ENCODE data around the gene RHPN2.
"Not testable (repeated sequence)": the region's sequence is repeated elsewhere in the genome, so short reads cannot be mapped to it uniquely, and the experiment has no call there.

Gene RHPN2

DNA sequence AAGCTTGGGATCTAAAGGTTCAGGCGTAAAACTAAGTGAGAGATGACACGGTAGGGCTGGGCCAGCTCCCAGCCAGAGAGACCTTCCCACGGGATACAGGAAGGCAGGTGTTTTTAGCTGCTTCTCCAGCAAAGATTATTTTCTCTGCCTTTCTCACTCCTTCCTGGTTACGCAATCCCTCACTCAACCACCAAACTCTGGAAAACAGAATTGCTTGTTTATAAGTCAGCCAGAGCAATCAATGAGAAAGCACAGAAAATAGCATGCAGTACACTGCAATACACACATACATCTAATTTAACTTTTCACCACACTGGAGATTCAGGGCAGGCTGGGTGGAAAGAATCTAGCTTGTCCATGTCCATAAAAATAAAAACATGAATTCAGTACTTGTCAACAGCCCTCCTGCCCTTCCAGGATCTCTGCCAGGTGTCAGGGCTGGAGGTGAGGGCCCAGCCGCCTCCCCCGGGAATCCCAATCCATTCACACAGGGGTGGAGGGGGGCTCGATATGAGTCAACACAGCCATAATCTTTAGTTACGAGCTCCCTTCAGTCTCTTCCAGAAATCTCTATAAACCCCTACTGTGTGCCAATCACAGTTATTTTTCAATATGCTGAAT is 12.2 kb downstream of the RHPN2 start:
- no peaks in the 10 kb centered on the region for H3K4me1 Mint-ChIP-seq
- no peak overlapping the region for H3K27ac Mint-ChIP-seq
- ATAC-seq (replicated peaks): no peak
- peaks cover 0 to 7% of the 10 kb centered on the region in 2 donors for H3K27me3 Mint-ChIP-seq
- no peak overlapping the region for H3K4me3 Mint-ChIP-seq
- DNase-seq: no peak
- H3K36me3 Mint-ChIP-seq: peaks cover 0 to 5% of the 10 kb centered on the region in 2 donors
- H3K9me3 Mint-ChIP-seq: no peaks in the 10 kb centered on the region

DNA sequence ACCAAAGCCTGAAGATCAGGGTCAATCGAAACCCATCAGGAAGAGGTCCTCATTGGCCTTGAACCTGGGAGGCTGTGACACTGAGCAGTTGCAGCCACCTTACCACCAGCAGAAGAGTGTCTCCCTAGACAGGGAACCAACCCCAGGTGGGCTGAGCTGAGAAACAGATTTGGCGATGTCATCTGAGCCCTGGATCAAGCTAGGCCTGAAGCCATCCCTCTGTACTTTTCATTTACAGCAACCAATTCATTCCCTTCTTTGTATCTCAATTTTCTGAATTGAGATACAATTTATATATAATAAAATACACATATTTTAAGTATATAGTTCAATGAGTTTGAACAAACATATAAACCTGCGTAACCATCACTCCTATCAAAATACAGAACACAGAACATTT is 14.6 kb downstream of the RHPN2 start:
- H3K9me3 Mint-ChIP-seq: no peaks in the 10 kb centered on the region
- DNase-seq (no peak), ATAC-seq (replicated peaks) (no peak)
- H3K4me1 Mint-ChIP-seq: no peaks in the 10 kb centered on the region
- H3K27ac Mint-ChIP-seq: no peak overlapping the region
- no peak overlapping the region for H3K4me3 Mint-ChIP-seq
- H3K36me3 Mint-ChIP-seq: peaks cover 0 to 5% of the 10 kb centered on the region in 2 donors
- peaks cover 0 to 7% of the 10 kb centered on the region in 2 donors for H3K27me3 Mint-ChIP-seq

DNA sequence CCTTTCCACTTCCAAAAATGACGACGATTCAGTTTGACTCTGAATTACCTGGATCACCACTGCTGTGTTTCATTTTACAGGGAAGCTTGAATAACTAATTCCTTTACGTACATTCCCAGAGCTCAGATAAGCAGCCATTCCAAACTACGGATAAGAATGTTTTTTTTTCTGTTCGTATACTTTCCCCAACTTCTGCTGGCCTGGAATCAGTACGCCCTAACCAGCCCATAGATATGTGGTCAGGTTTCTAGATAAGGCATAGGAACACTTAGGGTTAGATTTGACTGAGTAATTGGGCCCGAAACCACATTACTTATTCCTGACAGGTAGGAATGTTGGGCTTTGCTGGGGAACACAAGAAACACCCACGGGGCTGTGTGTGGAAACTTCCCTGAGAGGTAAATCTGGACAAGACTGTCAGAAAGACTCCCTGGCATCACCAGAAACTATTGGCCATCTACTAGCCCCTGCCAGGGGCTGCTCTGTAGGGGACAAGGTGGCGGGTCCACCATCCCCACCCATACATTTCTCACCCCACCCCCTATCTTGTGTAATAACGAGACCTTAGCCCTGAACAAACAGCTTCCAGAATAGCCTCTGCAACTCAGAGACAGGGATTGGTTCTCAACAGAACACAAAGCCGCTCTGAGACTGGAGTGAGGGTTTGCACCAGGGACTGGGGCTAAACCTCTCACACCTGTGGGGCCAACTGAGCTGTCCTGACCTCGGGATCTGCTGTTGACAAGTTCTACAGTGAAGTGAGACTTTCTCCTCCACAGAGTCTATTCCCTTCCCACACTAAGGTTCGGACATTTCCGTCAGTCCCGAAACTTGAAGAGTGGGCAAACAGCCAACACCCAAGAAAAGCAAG is 15.6 kb downstream of the RHPN2 start:
- Mint-ChIP-seq H3K36me3 (peaks cover 0 to 5% of the 10 kb centered on the region in 2 donors), H3K27me3 (peaks cover 0 to 7% of the 10 kb centered on the region in 2 donors), H3K27ac (no peak overlapping the region), H3K4me3 (no peak overlapping the region), H3K9me3 (no peaks in the 10 kb centered on the region), H3K4me1 (no peaks in the 10 kb centered on the region)
- ATAC-seq (replicated peaks) (no peak), DNase-seq (no peak)

DNA sequence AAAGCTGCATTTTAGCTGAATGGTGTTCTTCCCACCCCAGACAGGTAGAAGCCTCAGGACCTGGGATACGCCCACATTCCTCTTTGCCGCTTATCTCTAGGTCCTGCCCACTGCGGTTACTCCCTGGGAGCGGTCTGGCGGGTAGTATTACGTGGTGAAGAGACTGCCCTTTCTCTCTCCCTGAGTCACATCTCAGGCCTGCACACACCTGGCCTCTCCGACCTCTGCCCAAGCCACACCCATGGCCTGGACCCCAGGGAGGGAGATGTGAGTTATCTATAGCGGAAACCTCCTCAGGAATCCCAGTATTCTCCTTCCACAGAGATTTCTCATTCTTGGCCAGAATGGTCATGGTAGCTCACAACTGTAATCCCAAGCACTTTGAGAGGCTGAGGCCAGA is 17.3 kb downstream of the RHPN2 start:
- no peak for DNase-seq
- Mint-ChIP-seq H3K9me3 (no peaks in the 10 kb centered on the region), H3K36me3 (peaks cover 0 to 5% of the 10 kb centered on the region in 2 donors), H3K4me1 (no peaks in the 10 kb centered on the region), H3K4me3 (no peak overlapping the region), H3K27ac (no peak overlapping the region), H3K27me3 (peaks cover 0 to 7% of the 10 kb centered on the region in 2 donors)
- no peak for ATAC-seq (replicated peaks)

DNA sequence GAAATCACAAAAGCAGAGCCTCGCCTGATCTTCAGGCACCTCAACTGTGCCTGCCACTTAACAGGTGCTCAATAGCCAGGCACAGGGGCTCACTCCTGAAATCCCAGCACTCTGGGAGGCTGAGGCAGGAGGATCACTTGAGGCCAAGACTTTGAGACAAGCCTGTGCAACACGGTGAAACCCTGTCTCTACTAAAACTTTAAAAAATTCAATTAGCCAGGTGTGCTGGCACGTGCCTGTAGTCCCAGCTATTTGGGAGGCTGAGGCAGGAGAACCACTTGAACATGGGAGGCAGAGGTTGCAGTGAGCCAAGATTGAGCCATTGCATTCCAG is 22.9 kb downstream of the RHPN2 start:
- ATAC-seq (replicated peaks); H3K9me3 Mint-ChIP-seq; DNase-seq; H3K27ac Mint-ChIP-seq; H3K4me3 Mint-ChIP-seq: not testable (repeated sequence)
- Mint-ChIP-seq H3K27me3 (peaks cover 5 to 27% of the 10 kb centered on the region in 2 donors), H3K36me3 (peaks cover 2 to 13% of the 10 kb centered on the region in 2 donors), H3K4me1 (peaks cover 9 to 11% of the 10 kb centered on the region in 2 donors)

DNA sequence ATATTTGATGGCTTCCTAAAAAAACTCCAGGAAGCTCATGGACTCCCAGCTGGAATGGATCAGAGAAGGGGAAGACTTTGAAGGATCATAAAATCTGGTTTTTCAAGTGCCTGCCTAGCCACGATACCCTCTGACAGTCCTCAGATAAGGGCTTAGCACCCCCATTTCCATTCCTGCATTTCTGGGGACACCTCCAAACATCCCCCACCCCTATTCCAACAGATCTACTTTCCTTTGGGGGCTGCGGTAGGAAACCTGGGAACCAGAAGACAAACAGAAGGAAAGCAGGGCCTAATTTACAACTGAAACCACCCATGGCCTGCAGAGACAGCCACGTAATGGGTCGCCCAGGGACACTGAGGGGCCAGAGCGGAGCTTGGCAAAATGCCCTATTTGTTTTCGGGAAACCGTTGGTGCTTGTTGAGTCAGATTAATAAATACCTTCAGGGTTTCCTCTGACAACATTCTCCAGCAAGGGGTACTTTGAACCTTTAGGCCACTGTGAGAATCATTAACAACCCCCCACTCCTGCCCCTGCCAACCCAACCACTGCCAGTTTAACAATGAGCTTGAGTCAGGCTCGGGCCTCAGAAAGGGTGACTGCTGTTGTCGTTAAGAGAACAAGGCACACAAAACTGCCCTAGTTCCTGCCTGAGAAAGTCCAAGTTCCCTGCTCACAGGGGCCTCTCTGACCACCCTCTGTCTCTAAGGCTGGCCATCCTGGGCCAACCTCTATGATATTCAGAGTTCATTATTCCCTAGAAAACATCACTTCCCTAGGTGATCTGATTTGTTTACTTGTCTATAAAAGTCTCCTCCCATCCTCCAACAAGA is 23.5 kb downstream of the RHPN2 start:
- H3K9me3 Mint-ChIP-seq: no peaks in the 10 kb centered on the region
- H3K27ac Mint-ChIP-seq: no peak overlapping the region
- H3K4me1 Mint-ChIP-seq: peaks cover 9 to 11% of the 10 kb centered on the region in 2 donors
- H3K4me3 Mint-ChIP-seq: no peak overlapping the region
- peaks cover 5 to 27% of the 10 kb centered on the region in 2 donors for H3K27me3 Mint-ChIP-seq
- peaks cover 2 to 13% of the 10 kb centered on the region in 2 donors for H3K36me3 Mint-ChIP-seq
- DNase-seq (no peak), ATAC-seq (replicated peaks) (no peak)

DNA sequence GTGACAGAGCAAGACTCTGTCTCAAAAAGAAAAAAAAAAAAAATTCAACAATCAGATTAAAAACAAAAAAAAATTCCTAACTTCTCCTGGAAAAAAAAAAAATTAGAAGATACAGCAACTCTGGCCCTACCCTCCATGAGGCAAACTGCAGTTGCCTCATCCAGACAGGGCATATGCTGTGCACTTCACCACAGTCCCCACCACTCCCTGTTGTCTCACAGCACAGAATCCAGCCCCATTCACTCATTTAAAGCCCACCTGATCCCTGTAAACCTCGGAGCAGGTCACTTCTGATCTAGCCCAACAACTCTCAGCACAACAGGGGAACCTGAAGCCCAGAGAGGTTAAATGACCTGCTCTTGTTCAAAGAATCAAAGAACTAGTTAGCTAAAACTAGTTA is 24.9 kb downstream of the RHPN2 start:
- H3K4me3 Mint-ChIP-seq: no peak overlapping the region
- ATAC-seq (replicated peaks) (no peak), DNase-seq (no peak)
- peaks cover 5 to 27% of the 10 kb centered on the region in 2 donors for H3K27me3 Mint-ChIP-seq
- peaks cover 2 to 13% of the 10 kb centered on the region in 2 donors for H3K36me3 Mint-ChIP-seq
- H3K4me1 Mint-ChIP-seq: peaks cover 9 to 11% of the 10 kb centered on the region in 2 donors
- H3K9me3 Mint-ChIP-seq: no peaks in the 10 kb centered on the region
- no peak overlapping the region for H3K27ac Mint-ChIP-seq

DNA sequence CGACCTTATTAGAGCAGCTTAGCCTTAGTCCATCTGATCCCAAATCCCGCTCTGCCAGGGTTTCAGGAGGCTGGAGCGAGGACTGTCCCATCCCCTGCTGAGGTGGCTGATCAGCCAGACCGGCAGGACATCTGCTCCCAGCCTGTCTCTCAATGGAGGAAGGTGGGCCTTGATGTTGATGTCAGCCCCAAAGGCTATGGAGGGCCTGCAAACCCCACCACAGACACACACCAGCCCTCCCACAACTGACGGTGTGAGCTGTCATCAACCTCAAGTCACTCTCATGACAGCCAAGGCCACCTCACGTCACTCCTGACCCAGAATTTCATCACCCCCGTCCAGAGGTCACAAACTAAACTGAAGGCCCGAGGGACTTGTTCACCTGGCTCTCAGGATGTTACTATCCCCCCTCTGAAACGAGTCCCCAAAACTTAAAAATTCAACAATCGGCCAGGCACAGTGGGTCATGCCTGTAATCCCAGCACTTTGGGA is 25.5 kb downstream of the RHPN2 start:
- no peak overlapping the region for H3K27ac Mint-ChIP-seq
- H3K36me3 Mint-ChIP-seq: peaks cover 2 to 13% of the 10 kb centered on the region in 2 donors
- H3K4me3 Mint-ChIP-seq: no peak overlapping the region
- DNase-seq (no peak), ATAC-seq (replicated peaks) (no peak)
- H3K4me1 Mint-ChIP-seq: peaks cover 9 to 11% of the 10 kb centered on the region in 2 donors
- no peaks in the 10 kb centered on the region for H3K9me3 Mint-ChIP-seq
- peaks cover 5 to 27% of the 10 kb centered on the region in 2 donors for H3K27me3 Mint-ChIP-seq

DNA sequence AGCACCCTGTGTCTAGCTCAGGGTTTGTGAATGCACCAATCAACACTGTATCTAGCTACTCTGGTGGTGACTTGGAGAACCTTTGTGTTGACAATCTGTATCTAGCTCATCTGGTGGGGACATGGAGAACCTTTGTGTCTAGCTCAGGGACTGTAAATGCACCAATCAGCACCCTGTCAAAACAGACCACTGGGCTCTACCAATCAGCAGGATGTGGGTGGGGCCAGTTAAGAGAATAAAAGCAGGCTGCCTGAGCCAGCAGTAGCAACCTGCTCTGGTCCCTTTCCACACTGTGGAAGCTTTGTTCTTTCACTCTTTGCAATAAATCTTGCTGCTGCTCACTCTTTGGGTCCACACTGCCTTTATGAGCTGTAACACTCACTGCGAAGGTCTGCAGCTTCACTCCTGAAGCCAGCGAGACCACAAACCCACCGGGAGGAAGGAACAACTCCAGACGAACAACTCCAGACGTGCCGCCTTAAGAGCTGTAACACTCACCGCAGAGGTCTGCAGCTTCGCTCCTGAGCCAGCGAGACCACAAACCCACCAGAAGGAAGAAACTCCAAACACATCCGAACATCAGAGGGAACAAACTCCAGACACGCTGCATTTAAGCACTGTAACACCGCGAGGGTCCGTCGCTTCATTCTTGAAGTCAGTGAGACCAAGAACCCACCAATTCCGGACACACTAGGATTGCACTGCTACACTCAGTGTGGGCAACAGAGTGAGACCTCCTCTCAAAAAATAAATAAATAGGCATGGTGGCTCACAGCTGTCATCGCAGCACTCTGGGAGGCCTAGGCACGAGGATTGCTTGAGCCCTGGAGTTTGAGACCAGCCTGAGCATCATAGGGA is 27.3 kb downstream of the RHPN2 start:
- H3K9me3 Mint-ChIP-seq: not testable (repeated sequence)
- Mint-ChIP-seq H3K4me3 (peak overlapping the region; percentile 70 to 81), H3K4me1 (peaks cover 9 to 11% of the 10 kb centered on the region in 2 donors), H3K27me3 (peaks cover 5 to 27% of the 10 kb centered on the region in 2 donors), H3K36me3 (peaks cover 2 to 13% of the 10 kb centered on the region in 2 donors), H3K27ac (peak overlapping the region; percentile 10)
- peak; percentile 14 for DNase-seq
- peak in 1 of 2 donors; percentile 23 for ATAC-seq (replicated peaks)

DNA sequence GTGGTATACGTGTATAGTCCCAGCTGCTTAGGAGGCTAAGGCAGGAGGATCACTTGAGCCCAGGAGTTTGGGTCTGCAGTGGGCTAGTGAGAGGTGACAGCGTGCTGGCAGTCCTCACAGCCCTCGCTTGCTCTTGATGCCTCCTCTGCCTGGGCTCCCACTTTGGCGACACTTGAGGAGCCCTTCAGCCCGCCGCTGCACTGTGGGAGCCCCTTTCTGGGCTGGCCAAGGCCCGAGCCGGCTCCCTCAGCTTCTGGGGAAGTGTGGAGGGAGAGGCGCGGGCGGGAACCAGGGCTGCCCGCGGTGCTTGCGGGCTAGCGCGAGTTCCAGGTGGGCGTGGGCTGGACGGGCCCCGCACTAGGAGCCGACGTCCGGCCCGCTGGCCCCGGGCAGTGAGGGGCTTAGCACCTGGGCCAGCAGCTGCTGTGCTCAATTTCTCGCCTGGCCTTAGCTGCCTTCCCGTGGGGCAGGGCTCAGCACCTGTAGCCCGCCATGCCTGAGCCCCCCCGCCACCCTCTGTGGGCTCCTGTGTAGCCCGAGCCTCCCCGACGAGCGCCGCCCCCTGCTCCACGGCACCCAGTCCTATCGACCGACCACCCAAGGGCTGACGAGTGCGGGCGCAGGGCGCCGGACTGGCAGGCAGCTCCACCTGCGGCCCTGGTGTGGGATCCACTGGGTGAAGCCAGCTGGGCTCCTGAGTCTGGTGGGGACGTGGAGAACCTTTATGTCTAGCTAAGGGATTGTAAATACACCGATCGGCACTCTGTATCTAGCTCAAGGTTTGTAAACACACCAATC is 28.1 kb downstream of the RHPN2 start:
- H3K4me3 Mint-ChIP-seq; H3K9me3 Mint-ChIP-seq; DNase-seq; ATAC-seq (replicated peaks); H3K27ac Mint-ChIP-seq: not testable (repeated sequence)
- H3K36me3 Mint-ChIP-seq: peaks cover 2 to 13% of the 10 kb centered on the region in 2 donors
- H3K27me3 Mint-ChIP-seq: peaks cover 5 to 27% of the 10 kb centered on the region in 2 donors
- peaks cover 9 to 11% of the 10 kb centered on the region in 2 donors for H3K4me1 Mint-ChIP-seq

DNA sequence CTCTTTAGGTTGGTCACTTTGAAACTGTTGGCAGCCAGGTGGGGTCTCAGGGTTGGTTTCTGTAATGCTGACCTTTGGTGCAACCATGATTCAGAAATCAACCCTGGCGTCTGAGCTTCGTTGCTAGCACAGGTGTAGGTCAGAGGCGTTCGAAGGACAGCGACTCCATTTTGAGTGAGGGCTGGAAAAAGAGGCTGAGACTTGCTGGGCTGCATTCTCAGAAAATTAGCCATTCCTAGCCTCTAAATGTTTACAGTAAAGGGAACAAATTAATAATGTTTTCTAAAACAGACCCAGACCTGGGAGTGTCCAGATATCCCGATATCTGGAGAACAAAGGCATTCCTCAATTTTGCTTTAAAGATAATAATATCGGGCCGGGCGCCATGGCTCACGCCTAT is 29.2 kb downstream of the RHPN2 start:
- peaks cover 5 to 21% of the 10 kb centered on the region in 2 donors for H3K27me3 Mint-ChIP-seq
- H3K27ac Mint-ChIP-seq: no peak overlapping the region
- peaks cover 9 to 11% of the 10 kb centered on the region in 2 donors for H3K4me1 Mint-ChIP-seq
- no peak overlapping the region for H3K4me3 Mint-ChIP-seq
- peaks cover 5 to 13% of the 10 kb centered on the region in 2 donors for H3K36me3 Mint-ChIP-seq
- DNase-seq (no peak), ATAC-seq (replicated peaks) (no peak)
- peaks cover 0 to 2% of the 10 kb centered on the region in 2 donors for H3K9me3 Mint-ChIP-seq

DNA sequence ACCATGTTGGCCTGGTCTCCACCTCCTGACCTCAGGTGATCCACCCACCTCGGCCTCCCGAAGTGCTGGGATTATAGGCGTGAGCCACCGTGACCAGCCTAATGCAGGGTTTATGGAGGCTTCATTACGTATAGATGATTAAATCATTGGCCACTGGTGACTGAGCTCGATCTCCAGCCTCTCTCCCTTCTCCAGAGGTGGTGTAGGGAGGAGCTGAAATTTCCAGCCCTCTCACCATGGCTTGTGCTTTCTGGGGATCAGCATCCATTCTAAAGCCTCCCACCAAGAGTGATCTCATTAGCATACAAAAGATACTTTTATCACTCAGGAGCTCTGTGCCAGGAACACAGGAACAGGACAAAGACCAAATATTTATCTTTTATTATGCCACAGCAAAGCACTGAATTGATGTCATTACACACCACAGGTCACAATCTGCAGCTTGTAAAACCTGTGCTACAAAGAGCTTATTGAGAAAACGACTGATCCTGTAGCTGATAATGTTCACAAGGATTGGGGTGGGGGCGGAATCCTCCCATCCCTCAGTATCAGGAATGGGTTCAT is 32.4 kb downstream of the RHPN2 start:
- Mint-ChIP-seq H3K9me3 (peaks cover 3 to 6% of the 10 kb centered on the region in 2 donors), H3K27me3 (peaks cover 0 to 2% of the 10 kb centered on the region in 2 donors), H3K4me3 (no peak overlapping the region), H3K4me1 (peaks cover 3% of the 10 kb centered on the region in 2 donors), H3K27ac (no peak overlapping the region), H3K36me3 (peaks cover 7 to 10% of the 10 kb centered on the region in 2 donors)
- DNase-seq (no peak), ATAC-seq (replicated peaks) (no peak)

Measured in stimulated activated naive B cell treated with anti-CD40 and anti-IgM and Interleukin-4, amounts not matched to agents 10 μg/mL and 1 μg/mL and 100 μg/mL, for 72 hours (primary cell).